ENCODE results near the gene DLG2. TPM values are rescaled to one million over a fixed set of nuclear protein-coding genes. Genes with fewer than 3 reads are reported as not detected.

DLG2 gene
- total RNA-seq, 1 donor from 2014 or later = 2.8 TPM

- DNase-seq (ENCODE audit: low spot score) = no peak
Observed at GRCh38 chr11:83970061-83970671, 1657.0 kb downstream of the DLG2 start.

DNA sequence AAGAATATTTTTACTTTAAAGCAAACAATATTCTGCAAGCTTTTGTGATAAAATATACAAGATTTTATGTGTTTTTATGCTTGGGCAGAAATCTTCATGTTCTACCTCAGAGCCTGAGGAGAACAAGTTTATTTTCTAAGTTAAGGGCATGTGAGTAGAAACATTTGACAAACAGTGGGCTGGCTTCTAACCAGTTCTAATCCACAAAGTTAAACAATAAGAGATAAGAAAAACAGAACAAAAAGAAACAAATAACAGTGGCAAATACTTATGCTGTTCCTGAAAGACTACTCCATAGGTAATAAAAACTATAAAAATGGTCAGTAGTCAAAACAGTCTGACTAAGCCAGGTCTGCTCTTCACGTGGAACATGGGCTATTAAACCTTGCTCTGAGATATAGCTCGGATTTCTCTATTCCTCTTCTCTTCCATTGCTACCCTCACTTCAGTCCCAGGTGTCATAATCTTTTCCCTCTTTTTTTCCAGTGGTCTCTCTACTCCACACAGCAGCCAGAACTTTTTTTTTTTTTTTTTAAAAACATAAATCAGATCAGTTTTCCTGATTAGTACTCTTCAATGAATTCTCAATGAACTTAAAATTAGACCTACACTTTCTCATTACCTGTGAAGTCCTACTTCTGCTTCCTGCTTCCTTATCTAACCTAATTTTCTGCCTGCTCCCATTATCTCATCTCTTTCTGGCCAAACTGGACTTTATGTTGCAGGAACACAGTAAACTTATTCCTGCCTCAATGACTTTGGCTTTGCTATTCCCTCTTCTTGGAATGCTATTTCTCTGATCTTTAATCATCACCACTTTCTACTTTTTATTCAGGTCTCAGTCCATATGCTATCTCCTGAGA is 1669.9 kb downstream of the DLG2 start:
- no peak for DNase-seq (ENCODE audit: low spot score)

GRCh38 chr11:83956119-83956697 is 1670.9 kb downstream of the DLG2 start:
- DNase-seq (ENCODE audit: low spot score) = no peak

DNA sequence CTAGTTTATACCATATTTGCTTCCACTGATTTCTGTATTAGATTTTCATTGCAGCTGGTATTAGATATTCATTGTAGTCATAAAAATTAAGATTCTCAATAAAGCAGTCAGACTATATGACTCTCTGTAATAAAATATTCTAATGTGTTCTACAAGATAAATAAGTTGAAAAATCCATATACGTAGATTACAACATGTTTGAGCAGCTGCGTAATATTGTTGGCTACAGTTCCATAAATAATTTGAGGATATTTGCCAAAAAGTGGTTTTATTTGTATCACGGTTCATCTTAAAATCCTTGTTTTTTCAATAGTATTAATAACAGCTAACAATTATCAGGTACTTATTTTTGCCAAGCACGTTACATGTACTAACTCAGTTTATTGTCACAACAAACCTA is 1672.4 kb downstream of the DLG2 start:
- DNase-seq (ENCODE audit: low spot score) = no peak

DNA sequence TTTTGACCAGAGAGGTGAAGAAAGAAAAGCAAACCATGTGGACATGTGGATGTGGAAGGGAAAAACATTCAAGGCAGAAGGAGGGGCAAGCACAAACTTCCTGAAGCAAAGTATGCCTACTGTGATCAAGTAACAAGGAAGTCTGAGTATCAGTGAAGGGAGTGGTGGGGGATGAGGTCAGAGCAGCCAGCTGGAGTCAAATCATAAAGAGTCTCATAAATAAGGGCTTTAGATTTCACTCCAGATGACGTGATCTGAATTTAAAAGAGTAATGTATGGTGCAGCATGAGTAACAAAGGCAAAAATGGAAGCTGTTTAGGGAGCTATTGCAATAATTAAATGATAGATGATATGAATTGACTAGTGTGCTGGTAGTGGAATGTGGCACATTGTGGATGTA is 1675.6 kb downstream of the DLG2 start:
- no peak for DNase-seq (ENCODE audit: low spot score)

DNA sequence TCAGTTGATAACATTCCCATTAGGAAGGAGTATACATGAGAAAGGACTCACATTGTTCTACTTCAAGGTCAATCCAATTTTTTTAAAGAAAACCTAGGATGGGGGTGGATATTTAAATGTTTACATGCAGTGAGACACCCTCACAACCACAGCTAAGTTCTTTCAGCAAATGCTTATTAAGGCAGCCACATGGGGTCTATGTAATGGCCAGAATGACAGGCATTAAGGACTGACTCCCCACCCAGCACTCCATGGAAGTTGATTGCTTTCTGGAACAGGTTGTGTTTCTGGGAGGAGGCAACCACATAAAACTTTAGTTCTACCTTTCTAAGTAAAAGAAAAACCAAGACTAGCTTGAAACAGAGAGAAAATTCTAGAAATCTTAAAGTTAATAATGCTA is 1678.9 kb downstream of the DLG2 start:
- no peak for DNase-seq (ENCODE audit: low spot score)

DNA sequence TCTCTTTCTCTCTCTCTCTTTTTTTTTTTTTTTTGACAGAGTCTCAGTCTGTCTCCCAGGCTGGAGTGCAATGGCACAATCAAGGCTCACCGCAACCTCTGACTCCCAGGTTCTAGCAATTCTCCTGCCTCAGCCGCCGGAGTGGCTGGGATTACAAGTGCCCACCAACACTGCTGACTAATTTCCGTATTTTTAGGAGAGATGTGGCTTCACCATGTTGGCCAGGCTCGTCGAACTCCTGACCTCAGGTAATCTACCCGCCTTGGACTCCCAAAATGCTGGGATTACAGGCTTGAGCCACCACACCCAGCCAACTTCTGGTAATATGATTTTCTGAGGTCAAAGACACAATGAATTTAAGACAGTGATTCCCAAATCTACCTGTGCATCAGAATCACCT is 1681.2 kb downstream of the DLG2 start:
- no peak for DNase-seq (ENCODE audit: low spot score)

DNA sequence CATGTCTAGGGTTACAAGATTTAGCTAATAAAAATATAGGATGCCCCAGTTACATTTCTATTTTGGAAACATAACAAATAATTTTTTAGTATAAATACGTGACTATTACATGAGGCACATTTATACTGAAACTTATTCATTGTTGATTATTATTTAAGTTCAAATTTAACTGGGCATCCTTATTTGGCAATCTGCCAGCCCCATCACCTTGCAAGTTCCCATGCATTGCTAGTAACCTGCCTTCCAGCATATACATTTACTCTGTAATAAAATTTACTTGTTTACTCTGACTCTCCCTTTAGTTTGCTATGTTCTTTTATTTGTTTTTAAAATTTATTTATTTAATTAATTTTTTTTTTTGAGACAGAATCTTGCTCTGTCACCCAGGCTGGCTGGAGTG is 1686.1 kb downstream of the DLG2 start:
- DNase-seq (ENCODE audit: low spot score) = no peak

DNA sequence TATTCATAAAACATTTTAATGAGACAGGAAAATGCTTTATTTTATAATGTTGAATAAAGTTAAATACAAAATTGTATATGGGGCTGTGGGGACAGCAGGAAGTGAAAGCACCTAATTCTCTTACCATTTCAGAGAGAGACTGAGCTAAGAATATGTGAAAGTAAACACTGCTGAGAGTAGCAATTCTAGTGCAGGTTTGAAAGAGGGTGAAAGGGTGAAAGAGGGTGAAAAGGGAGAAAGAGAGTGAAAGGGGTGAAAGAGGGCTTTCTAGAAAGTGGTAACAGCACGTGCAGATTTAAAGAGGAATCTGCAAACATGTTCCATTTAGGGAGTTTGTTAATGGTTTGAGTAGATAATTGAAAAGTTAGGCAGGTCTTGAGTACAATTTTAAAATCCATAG is 1689.0 kb downstream of the DLG2 start:
- no peak for DNase-seq (ENCODE audit: low spot score)

- no peak for DNase-seq (ENCODE audit: low spot score)
Observed at GRCh38 chr11:83933008-83933407, 1694.1 kb downstream of the DLG2 start.

- DNase-seq (ENCODE audit: low spot score) = no peak
Observed at GRCh38 chr11:83927422-83927821, 1699.7 kb downstream of the DLG2 start.

DNA sequence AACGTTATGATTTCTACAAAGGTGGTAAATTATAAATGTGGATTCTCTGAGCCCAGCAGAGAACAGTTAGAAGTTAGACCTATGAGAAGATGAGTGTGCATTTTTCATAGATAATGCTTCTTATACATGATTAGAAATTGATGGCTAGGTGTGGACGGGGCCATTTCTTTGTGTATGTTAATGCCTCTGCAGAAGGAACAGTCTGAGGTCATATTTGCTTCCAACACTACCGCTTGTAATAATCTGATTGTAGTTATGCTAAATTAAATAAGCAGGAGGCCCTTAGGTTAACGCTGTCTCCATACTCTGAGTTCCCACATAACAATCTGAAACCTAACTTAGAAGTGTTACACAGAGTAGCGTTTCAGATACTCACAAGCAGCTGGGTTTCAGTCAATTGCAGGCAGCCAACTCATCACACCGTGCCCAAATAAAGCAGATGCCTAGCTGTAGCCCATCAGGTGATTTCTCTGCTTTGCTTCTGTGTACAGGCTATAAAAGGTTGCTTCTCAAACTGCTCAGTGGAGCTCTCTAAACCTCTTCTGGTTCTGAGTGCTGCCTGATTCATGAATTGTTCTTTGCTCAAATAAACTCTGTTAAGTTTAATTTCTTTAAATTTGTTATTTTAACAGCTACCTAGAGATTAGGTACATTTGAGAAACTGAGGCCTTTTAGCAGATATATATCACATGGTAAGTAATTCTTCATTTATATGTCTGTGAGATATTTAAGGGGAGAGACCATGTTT is 1702.2 kb downstream of the DLG2 start:
- DNase-seq (ENCODE audit: low spot score) = no peak

DNA sequence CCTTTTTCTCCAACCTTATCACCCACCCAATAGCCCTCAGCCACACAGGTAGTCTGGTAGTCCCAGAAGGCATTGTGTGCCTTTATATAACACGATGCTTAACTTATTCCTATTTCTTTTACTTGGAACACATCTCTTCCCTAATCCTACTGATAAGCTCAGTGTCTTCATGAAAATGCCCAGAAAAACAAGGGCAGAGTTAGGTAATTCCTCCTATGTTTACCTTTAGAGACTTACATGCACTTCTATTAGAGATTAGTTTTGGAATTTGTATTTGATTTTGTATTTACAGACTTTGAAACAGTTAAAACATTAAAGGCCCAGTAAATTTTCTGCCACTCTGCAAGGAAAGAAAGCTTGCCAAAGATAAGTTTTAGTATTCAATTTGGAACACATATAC is 1703.2 kb downstream of the DLG2 start:
- DNase-seq (ENCODE audit: low spot score) = no peak

DNA sequence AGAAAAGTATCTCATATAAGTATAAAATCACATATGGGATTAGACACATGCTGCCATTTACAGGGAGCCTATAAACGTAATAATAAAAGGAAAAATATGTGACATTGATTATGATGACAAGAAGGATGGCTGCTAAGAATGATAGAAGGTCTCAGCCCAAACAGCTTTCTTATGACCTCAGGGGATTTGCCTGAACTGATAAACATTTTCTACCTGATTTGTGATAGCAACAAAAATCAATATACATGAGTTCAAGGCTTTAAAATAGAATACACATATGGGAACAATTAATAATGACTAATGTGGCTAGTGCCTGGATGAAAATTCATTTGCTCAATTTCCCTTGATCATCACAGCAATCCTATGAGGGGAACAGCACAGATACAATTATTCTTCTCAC is 1704.2 kb downstream of the DLG2 start:
- no peak for DNase-seq (ENCODE audit: low spot score)

DNA sequence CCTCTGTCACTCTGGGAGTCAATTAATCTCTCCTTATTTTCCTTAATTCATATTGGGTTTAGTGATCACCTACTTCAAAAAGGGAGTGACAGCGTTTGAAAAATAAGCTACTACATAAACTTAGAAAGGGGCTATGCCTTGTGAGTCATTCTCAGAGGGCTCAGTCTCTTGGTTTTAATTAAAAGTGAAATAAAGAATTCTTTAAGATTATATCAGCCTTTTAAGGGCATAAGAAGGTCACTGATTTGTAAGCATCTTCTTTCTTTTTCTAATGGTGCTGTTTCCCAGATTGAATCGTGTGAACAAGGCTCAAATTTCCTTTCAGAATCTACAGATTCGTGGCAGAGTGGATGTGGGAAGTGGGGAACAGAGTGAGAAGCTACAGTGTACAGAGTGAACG is 1704.8 kb downstream of the DLG2 start:
- DNase-seq (ENCODE audit: low spot score) = no peak

DNA sequence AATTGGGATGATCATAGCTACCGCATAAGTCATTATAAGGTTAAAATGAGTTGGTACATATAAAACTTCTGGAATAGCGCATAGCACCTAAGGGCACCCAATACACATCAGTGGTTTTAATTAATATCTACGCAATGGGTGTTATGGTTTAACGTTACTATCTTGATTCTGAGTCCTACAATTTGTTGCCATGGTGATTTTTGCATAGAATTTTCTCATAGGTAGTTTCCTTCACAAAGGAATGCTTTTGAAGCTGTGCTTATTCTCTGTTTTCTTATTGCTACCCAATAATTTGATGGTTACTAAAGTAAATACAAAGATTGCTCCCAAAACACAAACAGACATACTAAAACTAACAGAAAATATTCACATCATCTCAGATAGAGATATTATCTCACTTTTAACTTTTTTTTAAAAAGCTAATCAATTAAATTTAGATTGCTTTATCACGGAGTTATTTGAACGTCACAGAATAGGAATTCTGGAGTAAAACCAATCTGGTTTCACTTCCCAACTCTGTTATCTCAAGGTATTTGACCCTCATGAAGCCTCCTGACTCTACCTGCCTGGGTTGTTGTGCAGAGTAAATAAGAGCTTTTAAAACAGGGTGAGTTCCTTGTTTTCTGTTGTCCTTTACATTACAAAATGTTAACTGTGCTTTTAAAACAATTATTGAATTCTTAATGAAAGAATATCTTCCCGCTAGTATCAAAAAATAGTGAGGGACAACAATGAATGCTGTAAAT is 1705.5 kb downstream of the DLG2 start:
- no peak for DNase-seq (ENCODE audit: low spot score)

DNA sequence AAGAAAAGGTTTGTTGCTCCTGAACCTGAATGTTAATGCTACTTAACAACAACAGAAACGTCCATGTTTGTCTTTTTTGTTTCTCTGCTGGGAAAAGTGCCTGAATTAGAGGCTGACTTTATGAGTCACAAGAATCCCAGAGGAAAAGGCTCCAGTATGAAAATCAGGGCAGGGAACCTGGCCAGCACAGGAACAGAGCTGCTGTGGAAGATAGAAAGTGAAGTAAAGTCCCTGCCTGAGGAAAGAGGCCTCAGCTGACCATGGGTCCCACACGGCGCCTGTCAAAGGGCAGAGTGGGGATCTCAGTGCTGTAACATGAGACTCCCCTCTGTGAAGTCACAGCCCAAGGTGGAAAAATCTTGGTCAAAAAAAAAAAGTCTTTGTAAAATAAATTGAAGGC is 1708.7 kb downstream of the DLG2 start:
- DNase-seq (ENCODE audit: low spot score) = no peak

GRCh38 chr11:83914995-83915394 is 1712.1 kb downstream of the DLG2 start:
- no peak for DNase-seq (ENCODE audit: low spot score)

- no peak for DNase-seq (ENCODE audit: low spot score)
Observed at GRCh38 chr11:83909579-83910534, 1717.3 kb downstream of the DLG2 start.

DNA sequence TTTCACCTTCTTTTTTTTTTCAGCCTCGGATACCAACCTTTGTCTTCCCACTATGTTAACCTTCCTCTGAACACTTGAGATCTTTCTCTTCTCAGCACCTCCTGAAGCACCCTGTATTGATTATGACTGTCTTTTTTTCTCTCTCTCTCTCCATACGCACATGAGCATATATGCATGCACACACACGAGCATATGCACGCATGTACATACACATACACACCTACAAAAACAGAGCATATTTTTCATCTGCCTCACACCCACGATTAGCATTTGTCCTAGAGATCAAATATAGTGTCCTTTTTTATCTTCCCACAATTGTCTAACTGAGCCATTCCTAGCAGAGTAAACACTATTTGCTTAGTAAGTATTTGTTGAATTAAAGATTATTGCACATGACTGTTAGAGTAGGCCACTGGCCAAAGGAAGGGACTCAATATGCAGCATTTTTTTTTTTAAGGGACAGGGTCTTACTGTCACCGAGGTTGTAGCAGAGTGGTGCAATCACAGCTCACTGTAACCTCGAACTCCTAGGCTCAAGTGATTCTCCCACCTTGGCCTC is 1718.8 kb downstream of the DLG2 start:
- DNase-seq (ENCODE audit: low spot score) = no peak

Measured in mesenteric fat pad (tissue), 1 donor.